Jurkat, Clone E6-1 (cell line): Measurements from ENCODE around the gene CACNA1F.

Experiments
- DNase-seq: peaks from one replicate; pipeline ENCODE4 v3.0.0-alpha.2; 2011; ENCODE audit warnings: low read depth, low spot score
- H3K4me3 ChIP-seq: 2 replicates; pipeline ENCODE4 v1.5.1; 2011; ENCODE audit warnings: mild to moderate bottlenecking, low read length, control low read depth, moderate library complexity

The CACNA1F gene

DNA sequence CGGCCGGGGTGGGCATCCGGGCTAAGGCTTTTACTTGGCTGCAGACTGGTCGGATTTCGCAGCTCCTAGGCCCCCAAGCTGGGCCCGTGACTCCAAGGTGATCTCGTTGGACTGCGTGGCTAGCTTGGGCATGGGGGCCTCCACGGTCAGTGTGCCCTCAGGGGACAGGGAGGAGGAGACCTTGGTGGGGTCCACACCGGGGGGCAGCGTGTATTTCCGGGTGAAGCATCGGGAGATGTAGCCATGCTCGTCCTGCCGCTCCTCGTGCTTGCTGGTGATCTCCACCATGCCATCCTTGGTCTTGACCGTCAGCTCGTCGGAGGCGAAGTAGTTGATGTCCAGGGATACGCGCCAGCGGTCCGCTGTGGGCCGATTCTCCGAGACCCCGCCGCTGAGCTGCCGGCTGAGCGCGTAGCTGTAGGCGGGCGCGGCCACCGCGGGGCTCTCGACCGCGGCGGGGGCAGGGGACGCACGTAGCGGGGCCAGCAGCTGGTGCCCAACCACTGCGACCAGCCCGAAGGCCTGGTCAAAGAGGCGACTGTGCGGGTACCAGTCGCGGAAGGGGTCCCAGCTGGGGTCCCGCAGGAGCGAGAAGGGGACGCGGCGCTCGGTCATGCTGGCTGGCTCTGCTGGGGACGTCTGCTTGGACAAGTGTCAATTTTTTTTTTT lies 881 bp upstream of the CACNA1F start:
- H3K4me3 ChIP-seq, result no peak overlapping the region
- DNase-seq, result no peak

DNA sequence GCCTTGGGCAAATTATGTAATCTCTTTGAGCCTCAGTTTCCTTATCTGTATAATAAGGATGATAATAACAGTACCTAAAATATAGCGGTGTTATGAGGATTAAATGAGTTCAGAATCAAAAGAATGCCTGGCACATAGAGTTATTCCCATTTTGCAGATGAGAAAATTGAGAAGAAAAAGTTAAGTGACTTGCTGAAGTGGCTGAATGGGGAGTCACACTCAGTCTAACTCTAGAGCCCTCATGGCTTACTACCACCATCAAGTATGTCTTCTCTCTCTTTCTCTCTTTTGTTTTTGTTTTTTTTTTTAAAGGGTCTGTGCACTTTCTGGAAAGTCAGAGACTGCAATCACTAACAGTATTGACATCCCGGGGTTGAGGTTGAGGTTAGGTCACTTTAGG lies 615 bp downstream of the CACNA1F start:
- no peak overlapping the region for H3K4me3 ChIP-seq
- no peak for DNase-seq

DNA sequence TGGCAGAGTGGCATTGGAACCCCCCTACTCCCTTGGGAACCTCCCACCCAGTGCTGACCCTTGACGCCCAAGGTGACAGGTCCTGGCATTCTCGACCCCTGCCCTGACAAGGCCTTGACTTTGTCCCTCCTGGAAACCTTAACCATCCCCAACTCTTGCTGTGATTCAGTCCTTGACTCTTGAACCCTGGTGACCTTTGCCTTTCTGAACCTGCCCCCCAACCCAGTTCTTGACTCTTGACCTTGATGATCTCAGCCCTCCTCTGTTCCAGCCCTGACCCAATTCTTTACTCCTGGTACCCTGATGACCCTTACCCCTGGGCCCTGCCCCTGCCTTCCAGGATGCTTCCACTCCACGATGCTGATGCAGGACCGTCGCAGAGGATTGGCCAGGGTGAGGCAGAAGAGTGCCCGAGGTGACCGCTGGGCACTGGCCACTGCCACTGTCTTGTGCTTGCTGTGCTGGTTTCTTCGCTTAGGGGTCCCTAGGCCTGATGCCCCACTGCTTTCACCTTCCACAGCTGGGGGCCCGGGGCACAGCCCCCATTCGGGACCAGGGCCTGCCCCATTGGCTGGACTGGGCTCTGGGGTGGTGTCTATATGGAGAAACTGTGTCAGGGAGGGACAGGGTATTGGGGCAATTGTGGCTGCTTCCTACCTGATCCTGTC lies 1.7 kb downstream of the CACNA1F start:
- DNase-seq, result no peak
- H3K4me3 ChIP-seq, result no peak overlapping the region

DNA sequence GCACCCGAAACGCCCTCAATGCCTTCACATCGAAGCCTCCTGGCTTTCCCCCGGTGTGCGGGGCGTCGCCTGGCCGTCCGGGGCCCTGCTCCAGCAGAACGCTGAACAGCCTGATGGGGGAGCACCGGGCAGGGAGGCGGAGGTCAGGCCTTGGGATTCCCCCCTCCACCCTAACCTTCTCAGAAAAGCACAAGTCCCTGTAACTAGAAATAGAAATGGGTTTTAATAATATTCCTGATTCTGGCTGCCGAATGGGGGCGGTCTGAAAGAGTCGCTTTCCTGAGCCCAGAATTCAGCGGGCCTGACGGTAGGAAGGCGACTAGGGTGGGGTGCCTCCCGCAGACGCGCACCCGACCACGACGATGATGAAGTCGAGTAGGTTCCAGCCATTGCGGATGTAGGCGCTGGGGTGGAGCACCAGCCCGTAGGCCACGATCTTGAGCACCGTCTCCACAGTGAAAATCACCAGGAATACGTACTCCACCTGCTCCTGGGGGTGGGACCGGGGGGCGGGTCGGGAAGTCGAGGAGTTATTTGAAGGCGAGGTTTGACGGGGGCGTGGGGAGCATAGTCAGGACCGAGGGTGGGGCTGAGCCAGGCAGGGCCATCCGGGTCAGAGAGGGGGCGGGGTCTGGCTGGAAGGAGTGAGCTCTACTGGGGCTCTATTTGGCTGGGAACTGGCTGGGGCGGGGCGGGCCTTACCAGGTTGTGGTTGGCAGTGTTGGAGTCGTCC lies 2.5 kb downstream of the CACNA1F start:
- no peak overlapping the region for H3K4me3 ChIP-seq
- no peak for DNase-seq

DNA sequence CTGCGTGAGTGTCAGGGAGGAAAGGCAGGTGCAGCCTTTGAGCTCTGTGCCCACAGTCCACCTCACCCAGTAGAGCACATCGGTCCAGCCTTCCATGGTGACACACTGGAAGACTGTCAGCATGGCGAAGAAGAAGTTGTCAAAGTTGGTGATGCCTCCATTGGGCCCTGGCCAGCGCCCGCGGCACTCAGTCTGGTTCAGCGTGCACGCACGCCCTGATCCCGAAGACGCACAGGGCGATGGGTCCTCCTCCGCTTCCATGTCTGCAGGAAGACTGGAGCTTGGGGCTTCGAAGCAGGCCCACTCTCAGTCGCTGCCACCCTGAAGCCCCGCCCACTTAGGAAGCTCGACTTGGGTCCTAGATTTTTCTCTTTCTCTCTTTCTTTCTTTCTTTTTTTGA lies 5.0 kb downstream of the CACNA1F start:
- no peak overlapping the region for H3K4me3 ChIP-seq
- no peak for DNase-seq

DNA sequence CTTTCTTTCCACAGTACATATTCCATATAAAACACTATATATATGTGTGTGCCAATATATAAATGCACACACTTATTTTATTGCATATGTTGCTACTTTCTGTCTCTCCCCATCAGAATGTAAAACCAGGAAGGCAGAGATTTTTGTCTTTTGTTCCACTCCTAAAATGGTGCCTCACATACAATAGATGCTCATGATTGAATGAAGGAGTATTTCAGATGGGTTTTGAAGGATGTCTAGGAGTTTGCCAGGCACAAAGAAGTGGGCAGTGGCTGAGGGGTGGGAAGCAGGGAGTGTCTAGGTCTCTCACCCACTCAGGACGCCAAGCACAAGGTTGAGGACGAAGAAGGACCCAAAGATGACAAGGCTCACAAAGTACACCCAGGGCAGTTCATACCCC lies 5.4 kb downstream of the CACNA1F start:
- no peak for DNase-seq
- no peak overlapping the region for H3K4me3 ChIP-seq

DNA sequence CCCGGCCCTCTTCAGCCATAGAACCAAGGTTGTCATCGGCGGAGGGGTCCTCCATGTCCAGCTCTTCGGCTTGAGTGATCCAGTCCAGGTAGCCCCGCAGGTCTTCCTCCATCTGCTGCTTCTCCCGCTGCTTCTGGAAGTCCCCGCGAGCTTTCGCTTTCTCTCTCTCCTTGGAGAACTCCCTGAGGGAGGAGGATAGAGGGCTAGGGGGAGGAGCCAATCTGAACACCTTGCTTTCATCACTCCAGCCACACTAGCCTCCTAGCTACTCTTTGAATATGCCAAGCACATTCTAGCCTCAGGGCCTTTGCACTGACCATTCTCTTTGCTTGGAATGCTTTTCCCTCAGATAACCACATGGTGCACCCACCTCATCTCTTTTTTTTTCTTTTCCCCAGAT lies 6.2 kb downstream of the CACNA1F start:
- DNase-seq, result no peak
- H3K4me3 ChIP-seq, result no peak overlapping the region

DNA sequence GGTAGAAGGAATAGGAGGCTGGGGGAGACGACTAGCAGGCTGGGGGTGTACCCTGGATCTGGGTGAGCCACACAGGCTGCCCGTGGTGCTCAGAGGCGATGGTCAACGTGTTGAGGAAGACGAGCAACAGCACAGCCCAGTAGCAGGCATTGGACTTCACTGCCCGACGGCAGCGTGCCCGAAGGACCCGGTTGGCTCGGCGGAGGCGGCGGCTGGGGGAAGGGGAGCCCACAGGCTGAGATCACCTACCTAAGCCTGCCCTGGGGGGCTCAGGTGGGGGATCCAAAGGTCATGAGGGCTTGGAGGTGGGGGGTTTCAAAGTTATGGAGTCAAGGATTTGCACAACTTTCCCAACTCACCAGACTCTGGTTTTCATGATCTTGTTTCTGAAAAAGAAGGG lies 7.3 kb downstream of the CACNA1F start:
- no peak overlapping the region for H3K4me3 ChIP-seq
- no peak for DNase-seq

DNA sequence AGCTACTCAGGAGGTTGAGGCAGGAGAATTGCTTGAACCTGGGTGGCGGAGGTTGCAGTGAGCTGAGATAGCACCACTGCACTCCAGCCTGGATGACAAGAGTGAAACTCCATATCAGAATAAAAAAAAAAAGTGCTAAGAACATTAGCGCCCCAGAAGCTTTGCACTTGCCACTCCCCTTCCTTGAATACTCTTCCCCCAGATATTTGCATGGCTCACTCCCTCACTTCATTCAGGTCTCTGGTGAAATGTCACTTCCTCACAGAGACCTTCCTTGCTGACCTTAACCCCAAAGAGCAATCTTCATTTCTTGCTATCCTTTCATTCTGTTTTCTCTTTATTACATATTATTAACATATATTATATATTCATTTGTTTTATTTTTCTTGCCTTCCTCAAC lies 11.3 kb downstream of the CACNA1F start:
- no peak for DNase-seq
- H3K4me3 ChIP-seq, result no peak overlapping the region

DNA sequence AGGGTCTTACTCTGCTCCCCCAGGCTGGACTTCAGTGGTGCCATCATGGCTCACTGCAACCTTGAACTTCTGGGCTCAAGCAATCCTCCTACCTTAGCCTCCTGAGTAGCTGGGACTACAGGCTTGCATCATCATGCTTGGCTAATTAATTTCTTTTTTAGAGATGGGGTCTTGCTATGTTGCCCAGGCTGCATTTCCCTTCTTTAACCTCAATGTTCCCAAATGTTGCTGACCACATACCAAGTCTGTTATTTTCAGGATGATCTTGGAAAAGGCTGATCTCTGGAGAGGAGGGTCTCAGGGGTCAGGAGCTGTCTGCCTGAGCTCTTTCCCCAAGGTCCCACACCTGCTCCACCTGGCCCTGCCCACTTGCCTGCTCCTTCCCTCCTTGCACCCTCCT lies 13.0 kb downstream of the CACNA1F start:
- DNase-seq, result no peak
- no peak overlapping the region for H3K4me3 ChIP-seq

DNA sequence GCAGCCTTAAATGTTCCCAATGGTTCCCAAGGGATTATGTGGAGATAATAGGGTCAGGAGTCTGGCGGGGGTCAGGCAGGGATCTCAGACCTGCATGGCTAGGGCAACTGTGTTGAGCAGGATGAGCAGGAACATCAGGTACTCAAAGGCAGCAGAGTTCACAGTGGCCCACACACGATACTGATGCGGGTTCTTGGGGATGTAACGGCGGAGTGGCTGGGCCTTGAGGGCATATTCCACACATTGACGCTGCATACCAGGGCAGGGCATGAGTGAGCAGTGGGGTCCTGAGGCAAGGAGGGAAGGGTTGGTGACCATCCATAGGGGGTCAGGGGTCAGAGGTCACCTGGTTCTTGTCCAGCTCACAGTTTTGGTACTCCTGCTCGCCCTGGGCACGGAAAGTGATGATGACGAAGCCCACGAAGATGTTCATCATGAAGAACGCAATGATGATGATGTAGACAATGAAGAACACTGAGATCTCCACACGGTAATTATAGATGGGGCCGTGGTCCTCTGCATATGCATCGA lies 18.1 kb downstream of the CACNA1F start:
- H3K4me3 ChIP-seq, result no peak overlapping the region
- DNase-seq, result no peak

DNA sequence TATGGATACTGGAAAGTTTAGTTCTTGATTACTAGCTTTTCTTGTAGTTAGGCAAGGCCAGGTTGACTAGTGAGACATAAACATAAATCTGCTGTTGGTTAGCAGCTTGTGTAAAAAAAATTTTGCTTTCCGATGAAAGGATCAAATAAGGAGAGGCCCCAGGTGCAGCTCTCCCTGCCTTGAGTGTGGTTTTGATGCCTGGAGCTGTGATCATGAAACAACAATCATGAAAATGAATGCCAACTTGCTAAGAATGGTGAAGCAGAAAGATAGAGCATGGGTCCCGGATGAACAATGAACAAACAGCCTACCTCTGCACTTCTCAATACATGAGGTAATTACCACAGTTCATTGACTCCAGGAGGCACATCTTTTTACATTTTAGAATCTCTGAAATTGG lies 18.7 kb downstream of the CACNA1F start:
- no peak overlapping the region for H3K4me3 ChIP-seq
- no peak for DNase-seq

DNA sequence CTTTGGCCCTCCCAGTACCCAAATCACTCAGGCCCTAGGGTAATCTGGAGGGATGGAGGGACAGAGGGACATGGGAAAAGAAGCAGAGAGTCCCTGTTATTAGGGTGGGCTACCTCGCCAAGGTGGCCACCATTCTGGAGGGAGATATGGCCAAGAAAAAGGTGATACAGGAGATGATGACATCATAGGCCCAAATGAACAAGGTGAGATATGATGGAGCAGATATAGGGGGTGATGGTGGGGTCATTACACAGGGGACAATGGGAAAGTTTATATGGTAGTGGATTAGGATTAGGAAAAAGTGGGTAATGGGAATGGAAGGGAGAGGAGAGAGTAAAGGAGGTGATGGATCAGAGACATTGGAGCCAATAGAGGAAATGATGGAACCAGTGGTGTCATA lies 20.3 kb downstream of the CACNA1F start:
- DNase-seq, result no peak

DNA sequence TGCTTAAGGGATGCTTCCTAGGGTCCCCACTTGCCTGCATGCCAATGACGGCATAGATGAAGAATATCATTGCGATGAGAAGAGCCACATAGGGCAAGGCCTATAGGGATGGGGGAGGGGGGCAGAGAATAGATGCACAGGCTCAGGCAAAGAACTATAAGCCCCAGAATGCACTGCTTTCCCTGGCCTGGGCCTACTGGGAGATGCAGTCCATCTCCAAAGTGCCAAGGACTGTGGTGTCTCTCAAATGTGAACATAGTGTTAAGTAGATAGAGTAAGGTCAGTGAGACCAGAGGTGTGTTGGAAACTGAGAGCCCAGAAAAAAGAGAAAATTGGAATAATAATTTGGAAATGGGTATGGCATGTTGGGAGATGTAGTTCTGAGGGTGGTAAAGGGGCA lies 20.9 kb downstream of the CACNA1F start:
- H3K4me3 ChIP-seq, result no peak overlapping the region
- DNase-seq, result no peak

More for the DNA sequence above, 20.3 kb downstream of the CACNA1F start:
- no peak overlapping the region for H3K4me3 ChIP-seq

DNA sequence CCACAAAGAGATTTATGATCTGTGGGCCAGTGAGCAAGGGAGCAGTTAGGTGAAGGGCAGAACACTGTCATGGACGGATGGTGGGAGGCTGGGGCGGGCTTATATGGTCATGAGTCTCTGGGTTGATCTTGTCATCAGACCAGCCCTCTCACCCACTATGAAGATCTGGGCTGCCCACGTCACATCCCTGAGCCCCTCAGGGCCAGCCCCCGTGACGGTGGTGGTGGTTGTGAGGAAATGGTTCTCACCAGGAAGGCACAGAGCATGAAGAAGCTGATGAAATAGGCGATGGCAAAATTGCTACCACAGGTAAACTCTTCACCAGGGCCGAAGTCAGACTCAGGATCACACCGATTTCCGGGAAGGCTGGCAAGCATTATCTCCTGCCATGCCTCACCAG lies 22.1 kb downstream of the CACNA1F start:
- H3K4me3 ChIP-seq, result no peak overlapping the region
- DNase-seq, result no peak

DNA sequence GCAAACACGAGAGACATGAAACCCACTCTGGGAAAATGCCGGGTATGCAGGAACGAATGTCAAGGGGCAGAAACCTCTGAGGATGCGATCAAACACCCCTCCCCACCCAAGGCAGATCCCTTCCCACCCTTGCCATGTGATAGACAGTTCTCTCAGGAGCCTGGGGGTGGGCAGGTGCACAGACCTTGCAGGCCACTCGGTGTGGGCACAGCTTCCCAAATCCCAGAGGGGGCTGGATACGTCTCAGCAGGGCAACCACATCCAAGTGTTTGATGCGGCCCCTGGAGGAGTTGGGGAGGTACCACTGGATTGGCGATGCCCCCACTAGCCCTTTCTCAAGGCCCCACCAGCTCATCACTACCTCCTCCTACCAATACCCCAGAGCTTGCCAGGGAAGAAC lies 22.7 kb downstream of the CACNA1F start:
- no peak overlapping the region for H3K4me3 ChIP-seq
- no peak for DNase-seq

DNA sequence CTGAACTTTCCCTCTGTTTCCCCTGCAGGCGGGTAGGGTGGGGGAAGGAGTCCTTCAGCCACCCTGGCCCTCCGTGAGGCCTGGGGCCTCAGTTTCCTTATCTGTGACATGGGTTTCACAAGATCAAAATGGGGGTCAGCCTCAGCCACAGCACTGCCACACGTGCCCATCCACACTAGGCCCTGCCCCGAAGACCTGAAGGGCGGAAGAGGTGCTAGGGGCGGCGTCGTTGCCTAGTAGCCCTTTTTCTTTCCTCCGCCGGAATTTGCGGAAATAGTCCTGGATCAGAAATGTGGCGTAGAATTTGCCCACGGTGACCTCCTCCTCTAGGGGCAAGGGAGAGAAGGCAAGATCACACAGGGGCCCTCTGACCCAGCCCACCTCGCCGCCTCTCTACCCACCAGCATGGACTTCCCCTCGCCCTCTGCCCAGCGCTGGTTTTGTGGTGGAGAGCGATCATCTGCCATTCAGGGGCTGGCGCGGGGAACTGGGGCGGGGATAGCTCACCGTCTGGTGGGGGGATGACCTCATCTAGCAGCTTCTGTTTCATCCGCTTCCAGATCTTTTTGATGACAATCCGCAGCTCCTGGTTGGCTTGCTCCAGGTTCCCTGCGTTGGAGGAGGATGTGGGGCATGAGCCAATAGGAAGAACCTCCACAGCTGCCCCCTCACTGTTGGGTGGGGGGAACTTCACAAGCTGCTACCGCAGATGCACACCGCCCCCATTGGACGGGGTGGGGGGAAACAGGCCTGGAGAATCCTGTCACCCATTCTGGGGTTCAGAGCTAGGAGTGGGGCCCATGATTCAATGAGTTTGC lies 23.5 kb downstream of the CACNA1F start:
- DNase-seq, result no peak

DNA sequence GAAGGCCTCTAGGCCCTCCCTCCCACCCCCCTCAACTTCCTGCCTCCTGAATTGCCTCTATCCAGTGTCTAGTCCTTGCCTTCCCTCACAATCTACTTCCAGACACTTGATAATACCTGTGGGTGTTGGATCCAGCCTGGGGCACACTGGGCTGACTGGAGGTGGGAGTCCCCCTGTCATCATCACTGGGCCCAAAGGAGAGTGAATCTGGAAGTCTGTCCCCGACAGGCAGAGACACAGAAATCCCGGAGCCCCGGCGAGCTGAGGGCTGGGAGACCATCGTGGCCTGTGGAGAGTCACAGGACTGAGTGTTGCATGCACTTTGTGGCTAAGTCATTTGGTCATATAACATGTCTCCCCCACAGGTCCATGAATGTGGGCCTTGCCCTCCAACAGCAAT lies 24.7 kb downstream of the CACNA1F start:
- no peak overlapping the region for H3K4me3 ChIP-seq
- no peak for DNase-seq

More for the DNA sequence above, 23.5 kb downstream of the CACNA1F start:
- no peak overlapping the region for H3K4me3 ChIP-seq

DNA sequence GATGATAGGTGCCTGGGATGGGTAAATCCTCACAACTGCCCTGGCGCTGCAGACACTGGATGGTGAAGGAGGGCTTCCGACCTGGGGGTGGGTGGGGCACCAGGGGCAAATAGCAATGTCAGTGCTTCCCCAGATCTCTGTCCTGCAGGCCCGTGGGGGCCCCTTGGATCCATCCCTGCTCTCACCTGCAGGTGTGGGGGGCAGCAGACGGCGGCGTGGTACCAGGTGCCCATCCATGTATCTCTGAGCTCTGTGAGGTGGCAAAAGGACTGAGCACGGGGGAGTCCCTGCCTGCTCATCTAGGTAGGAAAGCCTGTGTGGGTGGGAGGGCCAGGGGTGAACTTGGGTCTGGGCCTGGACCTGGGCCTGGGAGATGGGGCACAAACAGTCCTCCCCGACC lies 26.6 kb downstream of the CACNA1F start:
- no peak overlapping the region for H3K4me3 ChIP-seq
- no peak for DNase-seq
